HuH-7 (cell line): ENCODE measurements around the gene HECW1.
A peak's percentile ranks its signal among the peaks of the same experiment; 100 is the strongest.

Experiments used
- DNase-seq: peaks from one replicate; pipeline ENCODE4 v3.0.0; 2011; ENCODE audit warnings: low spot score

HECW1 gene

DNA sequence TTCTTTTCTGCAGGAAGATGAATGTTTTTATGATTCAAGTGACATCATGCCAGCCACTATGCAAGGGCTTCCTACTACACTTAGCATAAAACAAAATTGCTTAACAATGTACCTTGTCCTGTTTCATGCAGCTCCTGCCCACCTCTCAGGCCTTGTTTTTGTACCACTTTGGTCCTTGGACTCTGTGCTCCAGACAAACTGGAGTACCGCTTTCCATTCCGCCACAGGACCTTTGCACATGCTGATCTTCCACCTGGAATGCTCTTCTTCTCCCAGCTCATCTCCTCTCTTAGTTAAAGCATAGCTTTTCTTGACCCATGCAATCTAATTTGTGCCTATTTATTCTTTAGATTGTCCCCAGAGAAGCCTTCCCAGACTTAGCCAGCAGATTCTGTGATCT is 393.0 kb downstream of the HECW1 start:
- DNase-seq = no peak

DNA sequence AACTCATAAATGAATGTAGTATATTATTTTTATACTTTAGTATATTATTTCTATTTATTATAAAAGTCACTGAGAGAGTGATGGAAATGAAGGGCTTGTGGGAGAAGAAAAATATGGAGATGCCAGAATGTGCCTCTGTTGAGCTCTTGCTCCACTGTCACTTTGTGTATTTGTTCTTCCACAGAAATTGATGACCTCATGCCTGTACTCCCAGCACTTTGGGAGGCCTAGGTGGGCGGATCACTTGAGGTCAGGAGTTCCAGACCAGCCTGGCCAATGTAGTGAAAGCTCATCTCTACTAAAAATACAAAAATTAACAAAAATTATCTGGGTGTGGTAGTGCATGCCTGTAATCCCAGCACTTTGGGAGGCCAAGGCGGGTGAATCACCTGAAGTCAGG is 394.0 kb downstream of the HECW1 start:
- no peak for DNase-seq

DNA sequence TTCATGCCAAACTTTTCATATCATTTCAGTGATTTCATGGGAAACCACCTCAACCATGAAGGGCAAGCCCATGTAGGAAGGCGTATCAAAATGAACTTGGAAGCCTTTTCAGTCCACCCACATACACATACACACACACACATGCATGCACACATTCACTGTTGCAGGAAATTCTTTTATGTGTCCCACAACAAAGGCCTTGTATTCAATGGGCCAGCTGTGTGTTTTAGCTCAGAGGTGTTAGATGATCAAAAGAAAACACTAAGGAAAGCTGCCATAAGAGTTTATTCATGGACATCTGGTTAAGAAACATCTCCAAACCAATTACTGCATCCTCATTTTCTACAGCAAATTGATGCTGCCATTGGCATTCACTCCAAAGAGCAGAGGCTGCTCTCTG is 396.0 kb downstream of the HECW1 start:
- no peak for DNase-seq

DNA sequence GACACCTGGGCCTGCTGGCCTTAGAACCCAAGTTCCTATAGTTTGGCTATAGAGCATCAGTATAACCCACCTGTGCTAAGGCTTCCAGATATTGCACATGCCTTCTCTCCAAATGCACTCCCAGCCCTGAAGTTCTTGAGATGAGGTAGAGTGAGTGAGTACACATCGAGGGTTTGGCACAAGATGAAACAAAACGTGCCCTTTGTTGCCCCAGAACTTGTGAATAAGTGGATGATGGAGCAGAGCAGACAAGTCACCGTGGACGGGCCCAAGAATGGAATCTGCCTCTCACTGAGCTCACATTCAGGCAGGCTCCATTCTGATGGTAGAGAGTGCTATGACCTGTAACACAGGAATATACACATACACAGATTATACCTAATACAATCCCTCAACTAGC is 397.5 kb downstream of the HECW1 start:
- DNase-seq = no peak

DNA sequence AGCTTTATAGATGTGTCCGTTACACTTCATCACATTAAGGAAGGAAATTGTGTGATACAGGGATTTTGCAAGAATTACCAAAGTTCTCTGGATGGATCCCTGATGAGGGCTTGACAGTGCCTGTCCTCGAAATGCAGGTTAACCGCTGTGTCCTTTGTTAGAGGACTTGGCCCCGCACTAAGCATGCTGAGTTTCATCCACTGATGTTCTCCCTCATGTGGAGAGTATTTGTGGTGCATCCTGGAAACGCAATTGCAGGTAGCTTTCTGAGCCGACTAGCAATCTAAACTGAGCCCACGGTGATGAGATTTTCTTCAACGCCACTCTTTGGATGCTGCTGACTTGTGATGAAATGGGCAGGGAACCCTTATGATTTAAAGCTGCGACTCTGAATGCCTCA is 398.6 kb downstream of the HECW1 start:
- DNase-seq = peak; percentile 17

DNA sequence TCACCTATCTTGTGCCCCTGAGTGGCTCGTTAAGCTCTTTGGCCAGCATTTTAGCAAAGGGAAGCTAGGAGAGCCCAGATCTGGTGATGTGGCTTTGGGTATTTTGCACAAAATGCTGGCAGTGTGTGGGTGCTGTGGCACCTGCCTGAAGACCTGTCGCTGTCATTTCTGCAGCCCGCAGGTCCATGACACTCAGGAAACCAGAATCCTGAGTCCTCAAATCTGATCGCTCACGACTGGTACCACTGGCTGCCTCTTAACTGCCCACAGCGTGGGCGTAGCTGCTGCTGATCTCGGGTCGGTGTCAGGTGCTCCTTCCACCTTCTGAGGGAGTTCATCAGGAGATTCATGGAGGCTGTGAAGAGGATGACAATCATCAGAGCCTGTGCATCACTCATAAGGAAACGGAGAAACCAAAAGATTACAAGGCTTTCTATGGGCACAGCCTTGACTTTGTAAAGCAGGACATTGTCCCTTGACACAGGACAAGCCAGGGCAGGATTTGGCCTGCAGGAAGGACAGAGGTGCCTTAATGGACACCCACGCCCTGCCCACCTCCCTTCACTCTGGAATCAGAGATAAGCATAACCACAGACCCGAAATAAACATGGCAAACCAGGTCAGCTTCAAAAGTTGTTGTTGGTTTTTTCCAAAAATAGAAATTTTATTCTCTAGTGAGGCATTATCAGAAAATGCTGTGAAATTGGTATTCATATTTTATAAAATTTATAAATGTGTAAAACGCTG is 399.5 kb downstream of the HECW1 start:
- no peak for DNase-seq

DNA sequence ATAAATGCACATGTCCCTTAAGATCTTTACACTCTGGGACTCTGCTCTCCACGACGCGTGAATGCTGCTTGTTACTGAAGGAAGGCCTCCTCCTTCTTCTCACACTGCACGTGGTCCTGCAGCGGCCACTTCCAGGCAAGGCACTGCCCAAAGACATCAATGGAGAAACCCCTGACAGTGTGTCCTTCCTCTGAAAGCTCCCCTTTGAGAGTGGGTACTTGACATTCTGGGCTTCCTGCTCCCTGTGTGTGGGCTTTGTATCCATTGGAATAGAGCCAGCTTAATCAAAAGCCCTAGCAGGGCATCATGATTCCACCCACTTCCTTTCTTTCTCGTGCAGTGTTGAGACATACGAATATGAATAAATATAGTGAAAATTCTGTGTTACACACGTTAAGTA is 400.8 kb downstream of the HECW1 start:
- DNase-seq = no peak

DNA sequence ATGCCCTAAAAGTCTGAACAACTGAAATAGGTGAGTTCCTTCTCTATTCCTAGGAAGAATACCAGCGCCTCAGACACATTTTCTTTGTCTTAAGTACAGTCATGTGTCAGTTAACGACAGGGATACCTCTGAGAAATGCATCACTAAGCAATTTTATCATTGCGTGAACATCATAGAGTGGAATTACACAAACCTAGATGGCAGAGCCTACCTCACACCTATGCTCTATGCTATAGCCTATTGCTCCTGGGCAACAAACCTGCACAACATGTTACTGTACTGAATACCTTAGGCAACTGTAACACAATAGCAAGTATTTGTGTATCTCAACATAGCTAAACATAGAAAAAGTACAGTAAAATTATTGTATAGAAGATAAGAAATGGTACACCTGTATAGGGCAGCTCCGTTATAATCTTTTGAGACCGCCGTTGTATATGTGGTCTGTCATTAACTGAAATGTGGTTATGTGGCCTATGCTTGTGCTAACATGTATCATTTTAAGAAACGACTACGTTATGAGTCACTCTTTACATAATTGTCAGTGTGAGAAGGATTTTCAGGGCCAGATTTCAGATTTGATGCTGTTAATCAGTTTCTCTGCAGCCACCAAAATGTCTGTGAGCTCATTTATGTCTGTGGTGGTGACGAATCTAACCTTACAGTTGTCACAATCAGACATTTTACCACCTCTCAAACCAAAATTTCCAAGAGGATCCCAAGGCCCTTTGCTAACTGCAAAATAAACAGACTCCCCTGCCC is 404.3 kb downstream of the HECW1 start:
- no peak for DNase-seq

DNA sequence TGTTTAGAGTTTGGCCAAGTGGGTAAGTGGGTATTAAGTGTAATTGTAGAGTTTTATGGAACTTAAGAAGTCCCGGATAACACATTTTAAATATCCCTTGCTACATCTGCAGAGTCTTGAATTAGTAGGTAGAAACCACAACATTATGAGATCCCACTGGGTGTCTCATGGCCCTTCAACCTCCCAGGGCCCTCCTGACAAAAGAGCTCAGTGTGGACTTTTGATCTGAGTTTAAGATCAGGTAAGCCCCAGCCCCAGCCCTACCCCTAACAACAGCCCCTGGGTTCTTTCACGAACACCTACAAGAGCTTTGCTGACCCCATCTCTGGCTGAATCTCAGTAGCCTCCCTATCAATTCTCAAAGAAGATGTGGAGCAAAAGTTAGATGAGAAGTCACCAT is 405.0 kb downstream of the HECW1 start:
- no peak for DNase-seq

DNA sequence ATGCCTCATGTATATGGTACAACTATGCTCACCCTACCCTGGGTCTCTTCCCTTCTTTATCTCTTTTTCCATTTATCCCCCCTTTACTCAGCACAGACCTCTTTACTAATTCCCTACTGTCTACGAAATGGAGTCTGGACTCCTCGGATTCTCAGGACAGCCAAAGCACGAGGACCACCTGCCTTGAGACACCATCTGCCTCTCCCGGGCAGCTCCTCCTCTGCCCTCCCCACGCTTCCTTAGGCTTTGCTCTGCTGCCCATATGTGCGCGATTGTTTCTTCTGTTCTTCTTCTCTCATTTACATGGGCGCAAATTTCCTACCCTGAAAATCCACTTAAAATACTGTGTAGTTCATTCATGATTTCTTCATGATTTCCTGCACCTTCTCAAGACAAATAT is 407.8 kb downstream of the HECW1 start:
- no peak for DNase-seq

DNA sequence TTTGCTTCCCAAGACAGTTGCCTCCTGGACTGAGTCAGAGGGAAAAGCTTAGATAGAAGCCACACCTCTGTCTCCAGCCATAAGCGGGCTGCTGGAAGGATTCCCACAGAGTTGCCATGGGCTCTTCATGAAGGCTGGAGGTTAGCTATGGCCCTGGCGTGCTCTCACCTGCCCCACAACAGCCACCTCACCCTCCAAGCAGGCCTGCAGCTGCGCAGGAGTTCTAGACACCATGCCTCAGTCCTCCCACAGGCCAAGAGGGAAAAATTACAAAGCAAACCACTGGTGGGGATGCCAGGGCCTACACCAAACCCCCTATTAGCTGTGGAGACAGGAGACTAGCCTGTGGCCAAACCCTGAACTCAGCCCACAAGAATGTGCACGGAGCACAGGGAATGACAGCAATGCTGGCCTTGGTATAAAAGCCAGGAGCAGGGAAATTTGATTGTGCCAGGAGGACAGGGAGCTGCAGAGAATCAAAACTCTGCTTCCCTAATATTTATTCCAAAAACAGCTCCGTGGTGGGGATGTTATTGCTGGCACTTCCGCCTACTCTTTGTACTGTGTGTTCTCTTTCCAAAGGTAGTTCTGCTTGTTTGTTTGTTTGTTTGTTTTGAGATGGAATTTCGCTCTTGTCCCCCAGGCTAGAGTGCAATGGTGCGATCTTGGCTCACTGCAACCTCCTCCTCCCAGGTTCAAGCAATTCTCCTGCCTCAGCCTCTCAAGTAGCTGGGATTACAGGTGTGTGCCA is 410.1 kb downstream of the HECW1 start:
- no peak for DNase-seq

DNA sequence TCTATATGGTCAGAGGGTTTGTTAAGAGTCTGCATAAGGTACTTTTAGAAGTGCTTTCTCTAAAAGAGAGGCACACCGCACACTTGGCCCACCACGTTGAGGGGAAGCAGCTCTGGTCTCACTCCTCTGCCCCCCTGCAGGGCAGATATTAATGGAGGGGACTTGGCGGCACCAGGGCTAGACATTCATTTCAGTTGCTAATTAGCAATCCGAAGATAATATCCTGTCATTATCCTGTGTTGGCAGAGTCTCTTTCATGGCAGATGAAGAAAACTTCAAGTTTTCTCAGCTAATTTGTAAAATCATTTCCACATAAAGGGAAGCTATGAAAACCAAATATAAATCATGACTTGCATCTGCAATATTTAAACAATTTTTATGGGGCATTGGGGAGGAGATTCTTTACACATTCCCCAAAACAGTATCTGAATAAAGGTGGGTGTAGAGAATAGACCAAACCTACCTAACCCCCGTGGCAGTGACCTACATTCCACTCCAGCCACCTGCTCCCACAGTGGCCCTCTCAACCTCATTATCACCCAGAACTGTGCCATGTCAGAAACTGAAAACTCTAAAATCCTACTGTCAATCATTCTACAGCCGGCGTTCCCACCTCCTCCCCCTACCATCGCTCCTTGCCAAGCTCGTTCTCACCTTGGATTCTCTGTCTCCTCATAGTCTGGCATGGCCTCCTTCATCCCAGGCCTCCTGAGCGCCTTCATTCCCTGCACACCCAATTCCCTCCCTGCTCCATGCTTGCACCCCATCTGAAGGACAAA is 416.3 kb downstream of the HECW1 start:
- DNase-seq = no peak

DNA sequence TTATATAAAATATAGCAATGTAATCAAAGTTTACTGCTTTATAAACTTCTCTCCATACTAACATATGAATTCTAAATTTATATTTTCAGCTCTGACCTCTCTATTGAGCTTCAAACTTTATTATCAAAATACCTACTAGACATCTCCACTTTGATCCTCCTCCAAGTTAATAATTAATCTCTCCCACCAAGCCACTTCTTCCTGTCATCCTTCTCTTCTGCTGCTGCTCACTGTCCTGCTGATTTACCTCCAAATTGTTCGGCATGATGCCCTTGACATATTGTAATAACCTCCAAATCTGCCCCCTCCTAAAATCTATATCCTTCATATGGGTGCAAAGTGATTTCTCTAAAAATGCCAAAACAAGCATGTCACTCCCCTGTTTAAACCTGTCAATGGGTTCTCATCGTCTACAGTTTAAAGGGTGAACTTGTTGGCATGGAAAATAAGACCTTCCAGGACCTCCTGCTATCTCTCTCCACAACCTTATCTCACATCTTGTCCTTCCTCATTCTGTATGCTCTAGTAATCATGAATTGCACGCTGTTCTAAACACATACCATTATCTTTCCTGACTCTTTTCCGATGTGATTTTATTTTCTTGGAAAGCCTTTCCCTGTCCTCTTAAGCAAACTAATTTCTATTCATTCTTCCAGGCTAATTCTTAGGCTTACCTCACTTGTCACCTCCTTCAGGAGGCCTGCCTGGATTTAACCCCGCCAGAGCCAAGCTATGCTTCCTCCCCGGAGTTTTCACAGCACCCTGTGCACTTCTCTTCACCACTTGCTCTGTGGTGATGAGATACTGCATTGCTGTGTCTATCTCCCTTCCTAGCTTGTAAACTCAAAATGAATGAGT is 418.3 kb downstream of the HECW1 start:
- peak; percentile 34 for DNase-seq

DNA sequence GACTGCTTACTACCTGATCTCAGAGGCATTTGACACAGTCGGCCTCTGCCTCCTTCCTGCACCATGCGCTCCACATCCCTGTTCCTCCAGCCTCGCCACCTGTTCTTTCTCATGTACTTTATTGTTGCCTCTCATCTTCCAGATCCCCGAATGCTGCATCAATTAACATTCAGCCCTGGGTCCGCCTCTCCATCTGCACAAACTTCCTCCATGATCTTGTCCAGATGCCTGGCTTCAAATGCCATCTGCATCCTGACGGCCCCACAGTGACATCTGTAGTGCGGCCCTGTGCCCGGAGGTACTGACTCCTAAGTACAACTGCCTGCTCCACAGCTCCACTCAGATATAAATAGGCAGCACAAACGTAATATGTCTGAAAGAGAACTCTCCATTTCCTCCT is 419.3 kb downstream of the HECW1 start:
- no peak for DNase-seq

DNA sequence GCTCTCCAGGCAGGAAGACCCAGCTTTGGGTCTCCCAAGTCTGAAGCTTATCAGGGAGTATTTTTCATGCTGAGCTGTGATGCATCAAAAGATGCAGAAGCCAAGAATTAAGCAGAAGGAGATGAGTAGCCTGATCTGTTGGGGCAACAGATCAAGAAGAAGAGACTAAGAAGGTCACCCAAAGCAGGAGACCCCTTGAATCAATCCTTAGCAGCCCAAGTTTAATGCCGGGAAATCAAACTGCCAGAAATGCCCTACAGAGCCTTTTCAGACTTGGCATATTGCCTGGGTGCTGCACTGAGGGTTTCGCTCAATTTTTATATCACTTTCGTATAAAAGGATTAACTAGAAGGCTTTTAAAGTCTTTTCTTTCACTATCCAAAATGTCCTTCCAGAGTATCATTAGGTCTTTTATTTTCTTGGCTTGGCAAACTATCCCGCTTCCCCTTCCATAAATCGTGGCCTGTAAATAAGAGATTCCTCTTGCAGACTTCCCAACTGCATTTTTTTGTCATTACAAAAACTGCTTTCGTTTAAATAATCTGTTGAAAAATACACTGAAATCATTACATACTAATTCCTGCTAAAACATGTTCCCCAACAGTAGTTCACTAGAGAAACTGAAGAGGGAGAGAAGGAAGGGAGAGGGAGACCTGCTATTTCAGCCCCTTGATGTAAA is 421.5 kb downstream of the HECW1 start:
- DNase-seq = no peak

DNA sequence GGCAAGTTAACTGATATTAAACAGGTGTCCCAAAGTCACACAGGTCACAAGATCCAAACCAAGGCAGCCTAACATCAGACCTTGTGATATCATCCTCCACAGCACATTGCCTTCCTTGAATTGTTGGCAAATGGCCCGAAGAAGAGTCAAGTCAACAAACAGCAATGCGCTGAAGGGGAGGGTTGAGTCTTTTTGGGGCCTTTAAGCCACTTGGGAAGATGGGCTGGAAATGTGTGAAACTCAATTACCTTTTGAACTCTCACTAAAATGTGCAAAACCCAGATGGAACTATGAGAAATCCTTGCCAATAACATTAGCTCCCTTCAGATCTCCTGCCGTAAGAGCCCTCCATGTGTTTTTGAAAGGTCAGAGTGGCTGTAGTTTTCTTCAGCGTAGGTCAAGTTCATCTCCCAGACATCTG is 422.6 kb downstream of the HECW1 start:
- DNase-seq = no peak

DNA sequence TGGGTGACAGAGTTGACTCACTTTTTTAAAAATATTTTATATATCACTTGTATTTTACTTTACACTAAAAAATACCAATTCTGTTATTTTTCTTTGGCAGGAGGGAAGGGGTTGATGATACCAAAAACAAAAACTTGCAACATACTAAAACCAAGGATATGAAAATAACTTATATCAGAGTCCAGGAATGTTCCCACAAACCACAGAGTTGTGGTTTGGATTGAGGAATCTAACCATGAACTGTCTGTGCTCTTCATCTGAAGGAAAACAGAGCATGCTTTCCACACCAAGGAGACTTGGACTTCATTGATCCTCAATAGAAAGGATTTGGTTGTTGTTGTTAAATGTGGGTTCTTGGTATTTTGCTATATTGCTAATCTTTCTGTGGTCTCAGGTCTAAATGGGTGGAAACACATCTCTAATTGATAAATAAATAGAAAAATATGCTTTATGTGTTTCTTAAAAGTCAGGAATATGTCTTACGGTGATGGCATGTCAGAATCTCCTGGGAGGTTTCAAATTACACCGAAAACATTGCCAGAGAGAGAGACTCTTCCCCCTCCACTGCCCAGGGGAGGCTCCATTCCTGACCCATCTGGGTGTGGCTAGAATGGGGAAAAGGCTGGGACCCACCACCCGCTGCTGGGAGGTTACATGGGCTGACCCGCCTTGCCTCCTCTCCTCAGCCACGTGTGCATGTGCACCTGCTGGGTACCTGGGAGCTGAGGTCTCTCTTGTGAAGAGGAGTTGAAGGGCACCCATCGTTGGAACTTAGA is 423.6 kb downstream of the HECW1 start:
- DNase-seq = no peak

DNA sequence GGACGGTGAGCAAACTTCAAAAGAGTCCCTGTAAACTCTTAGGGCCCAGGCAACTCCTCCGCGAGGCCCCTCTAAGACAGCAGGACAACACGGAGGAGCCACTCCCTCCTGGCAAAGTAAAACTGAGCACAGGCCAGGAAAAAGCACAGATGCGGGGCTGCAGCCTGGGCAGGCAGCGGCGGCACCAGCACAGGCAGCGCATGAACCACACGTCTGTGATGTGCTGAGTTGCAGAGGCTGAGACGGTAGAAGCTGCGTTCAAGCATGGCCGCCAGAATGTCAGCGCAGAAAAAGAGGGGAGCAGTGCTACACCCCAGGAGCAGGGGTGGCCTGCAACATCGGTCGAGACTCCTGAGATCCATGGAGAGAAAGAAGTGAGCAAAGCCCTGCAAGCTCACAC is 424.3 kb downstream of the HECW1 start:
- DNase-seq = no peak

DNA sequence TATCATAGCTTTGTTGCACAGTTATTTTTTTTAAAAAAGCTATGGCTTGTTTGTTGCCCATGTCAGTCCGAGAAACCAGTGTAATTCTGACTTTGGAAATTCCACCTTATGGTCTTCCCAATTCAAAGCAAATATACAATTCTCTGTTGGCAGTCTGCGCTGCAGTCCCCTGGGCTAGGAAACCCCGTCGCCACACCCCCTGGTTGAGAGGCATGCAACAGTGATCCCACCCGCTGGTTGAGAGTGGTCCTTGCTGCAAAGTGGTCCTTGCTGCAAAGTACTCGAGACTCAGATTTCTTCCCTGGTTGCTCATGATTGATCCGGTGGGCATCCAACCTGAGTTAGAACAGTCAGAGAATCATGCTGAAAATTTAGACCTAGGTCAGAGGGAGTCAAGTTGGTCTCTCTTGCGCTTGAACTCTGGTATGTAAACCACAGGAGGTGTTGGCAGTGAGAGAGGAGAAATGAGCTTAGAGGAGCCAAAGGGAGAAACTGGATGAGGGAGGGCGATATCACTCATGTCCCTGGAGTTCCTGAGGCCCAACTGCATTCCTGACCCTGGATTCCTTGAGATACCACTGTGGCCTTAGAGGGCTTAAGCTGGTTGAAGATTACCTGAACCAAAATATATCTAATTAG is 425.4 kb downstream of the HECW1 start:
- no peak for DNase-seq
